GM18499 (cell line): Measurements from ENCODE around the gene LRRC8C.
"Not testable (repeated sequence)": the region's sequence is repeated elsewhere in the genome, so short reads cannot be mapped to it uniquely, and the experiment has no call there.

Experiments
- ATAC-seq: cut with Tn5 transposase; IDR thresholded peaks from one replicate; pipeline ENCODE4 v1.9.1; 2021; ENCODE audit warnings: moderate number of reproducible peaks; ENCODE audit not compliant: insufficient read depth, unreplicated experiment

LRRC8C gene

DNA sequence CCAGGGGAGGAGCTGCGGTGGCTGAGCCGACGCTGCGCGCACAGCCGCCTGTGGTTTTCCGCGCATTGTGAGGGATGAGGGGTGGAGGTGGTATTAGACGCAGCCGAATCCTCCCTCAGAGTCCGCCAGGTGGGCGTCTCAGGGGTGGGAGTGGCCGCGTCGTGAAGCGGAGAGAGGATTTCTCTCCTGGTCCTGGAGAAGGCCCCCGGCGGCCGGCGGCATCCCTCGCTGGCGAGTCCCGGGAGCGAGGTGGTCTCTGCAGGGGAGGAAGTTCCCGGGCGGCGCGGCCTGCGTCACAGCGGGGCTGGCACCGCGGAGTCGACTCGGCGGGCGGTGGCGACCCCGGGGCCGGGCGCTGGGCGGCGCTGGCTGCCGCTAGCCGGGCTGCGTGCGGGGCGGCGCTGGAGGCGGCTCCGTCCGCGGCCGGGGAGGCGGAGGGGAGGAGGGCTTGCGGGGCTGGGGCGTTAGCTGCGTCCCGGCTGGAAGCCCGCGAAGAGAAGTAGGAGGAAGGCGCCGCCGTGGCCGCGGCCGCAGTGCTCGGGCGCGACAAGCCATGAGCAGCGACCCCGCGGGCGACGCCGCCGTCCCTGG, at the start of gene LRRC8C:
Gene LRRC8C, plus strand, starts transcription at position 464 of the 591 bp plus-strand sequence. CDS start 53,354 bp downstream, outside the sequence.
- peak; percentile 59 for ATAC-seq

DNA sequence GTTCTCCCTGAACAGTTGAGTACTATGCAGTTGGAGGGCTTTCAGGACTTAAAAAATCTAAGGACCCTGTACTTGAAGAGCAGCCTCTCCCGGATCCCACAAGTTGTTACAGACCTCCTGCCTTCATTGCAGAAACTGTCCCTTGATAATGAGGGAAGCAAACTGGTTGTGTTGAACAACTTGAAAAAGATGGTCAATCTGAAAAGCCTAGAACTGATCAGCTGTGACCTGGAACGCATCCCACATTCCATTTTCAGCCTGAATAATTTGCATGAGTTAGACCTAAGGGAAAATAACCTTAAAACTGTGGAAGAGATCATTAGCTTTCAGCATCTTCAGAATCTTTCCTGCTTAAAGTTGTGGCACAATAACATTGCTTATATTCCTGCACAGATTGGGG, 48.7 kb upstream of the LRRC8C start:
- ATAC-seq = no peak

DNA sequence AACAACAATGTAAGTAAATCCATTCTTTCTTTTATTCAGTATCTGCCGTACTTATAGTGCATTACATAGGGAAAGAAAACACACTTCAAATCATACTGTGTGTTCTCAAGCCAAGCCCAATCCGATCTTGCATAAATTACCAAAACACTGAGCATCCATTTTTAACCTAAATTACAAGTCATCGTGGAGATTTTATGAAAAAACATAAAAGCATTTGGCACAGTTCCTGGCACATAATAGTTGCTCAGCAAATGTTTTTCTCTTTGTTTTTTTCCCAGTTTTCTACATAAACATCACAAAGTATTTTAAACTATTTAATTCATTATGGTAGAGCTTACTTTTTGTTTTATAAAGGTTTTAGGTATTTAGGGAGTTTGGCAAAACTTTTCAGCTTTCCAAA, 48.1 kb upstream of the LRRC8C start:
- ATAC-seq = no peak

DNA sequence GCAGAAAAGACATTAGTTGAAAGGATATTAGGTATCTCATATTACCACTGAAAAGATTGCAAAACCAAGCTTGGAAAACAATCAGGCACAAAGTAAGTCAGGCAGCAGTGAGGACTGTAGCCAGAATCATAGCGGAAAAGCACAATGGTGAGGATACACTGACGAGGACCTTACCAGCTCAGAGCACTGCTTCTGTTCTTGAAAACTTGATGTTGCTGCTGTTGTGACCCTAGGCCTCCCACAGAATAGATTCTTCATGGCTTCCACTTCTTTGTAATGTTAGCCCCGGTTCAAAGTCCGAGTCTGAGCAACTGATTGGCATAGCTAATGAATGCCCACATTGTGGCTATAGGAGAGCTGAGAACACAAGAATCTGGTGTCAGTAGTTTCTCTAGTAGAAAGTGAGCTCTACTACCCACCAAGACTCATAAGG, 45.2 kb upstream of the LRRC8C start:
- ATAC-seq = no peak

DNA sequence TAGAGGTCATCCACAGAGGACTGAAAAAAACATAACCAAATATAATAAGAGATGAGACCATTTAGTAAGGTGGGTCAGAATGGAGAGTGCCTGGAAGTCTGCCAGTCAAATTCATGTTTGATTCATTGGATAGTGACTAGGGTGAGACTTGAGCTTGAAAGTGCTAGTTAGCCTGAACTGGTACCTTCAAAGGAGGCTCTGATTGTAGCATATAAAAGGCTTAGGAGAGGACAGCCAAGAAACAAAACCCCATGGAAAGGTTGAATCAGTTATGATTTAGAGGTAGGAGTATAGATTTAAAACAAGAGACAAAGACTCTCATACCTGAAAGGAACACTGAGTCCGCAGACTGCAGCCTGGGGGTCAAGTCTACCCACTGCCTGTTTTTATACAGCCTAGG, 44.4 kb upstream of the LRRC8C start:
- no peak for ATAC-seq

DNA sequence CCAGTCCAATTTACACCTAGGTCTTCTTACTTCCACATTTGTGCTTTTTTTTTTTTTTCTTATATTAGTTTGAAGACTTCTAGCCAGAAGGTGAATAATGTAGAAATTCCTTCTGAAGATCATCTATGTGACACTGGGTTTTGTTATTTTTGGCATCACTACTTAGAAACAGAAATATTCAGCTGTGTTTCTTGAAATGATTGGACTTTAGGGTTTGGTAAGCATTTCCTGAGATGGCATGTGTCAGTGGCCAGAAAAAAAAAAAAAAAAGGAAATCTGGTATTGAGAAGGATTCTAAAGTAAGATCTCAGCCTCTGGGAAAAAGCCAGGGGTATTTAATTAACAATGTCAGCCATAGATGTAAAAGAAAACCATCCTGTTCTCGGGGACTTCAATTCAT, 43.4 kb upstream of the LRRC8C start:
- ATAC-seq = no peak

DNA sequence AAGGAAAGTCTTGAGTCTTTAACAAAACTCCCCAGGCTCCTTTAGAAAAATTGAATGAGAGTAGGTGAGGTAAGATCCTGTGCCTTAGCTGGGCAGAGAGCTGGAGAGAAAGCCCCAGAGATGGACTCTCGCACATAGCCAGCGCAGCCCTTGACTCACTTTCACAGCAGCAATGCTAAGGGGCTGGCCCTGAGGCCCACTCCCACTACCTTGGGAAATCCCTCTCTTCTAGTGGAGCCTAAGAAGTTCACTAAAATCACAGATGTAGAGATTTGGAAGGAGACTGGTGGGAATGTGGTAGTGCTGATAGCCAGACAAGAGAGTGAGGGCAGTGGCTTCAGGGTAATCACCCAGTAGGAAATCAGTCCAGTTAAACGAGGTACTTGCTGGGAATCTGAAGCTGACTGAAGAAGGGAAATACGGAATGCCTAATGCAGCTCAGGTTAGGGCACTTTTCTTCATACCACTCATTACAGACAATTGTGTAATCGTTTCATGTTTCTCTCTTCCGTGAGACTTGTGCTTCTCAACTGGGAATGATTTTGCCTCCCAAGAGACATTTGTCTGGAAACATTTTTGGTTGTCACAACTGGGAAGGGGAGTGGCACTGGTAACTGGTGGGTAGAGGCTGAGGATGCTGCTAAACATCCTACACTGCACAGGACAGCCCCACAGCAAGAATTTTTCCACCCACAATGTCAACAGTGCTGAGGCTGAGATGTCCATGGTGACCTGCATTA, 42.4 kb upstream of the LRRC8C start:
- ATAC-seq = no peak

DNA sequence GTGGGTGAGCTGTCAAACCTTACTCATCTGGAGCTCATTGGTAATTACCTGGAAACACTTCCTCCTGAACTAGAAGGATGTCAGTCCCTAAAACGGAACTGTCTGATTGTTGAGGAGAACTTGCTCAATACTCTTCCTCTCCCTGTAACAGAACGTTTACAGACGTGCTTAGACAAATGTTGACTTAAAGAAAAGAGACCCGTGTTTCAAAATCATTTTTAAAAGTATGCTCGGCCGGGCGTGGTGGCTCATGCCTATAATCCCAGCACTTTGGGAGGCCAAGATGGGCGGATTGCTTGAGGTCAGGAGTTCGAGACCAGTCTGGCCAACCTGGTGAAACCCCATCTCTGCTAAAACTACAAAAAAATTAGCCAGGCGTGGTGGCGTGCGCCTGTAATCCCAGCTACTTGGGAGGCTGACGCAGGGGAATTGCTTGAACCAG, 40.0 kb upstream of the LRRC8C start:
- not testable (repeated sequence) for ATAC-seq

DNA sequence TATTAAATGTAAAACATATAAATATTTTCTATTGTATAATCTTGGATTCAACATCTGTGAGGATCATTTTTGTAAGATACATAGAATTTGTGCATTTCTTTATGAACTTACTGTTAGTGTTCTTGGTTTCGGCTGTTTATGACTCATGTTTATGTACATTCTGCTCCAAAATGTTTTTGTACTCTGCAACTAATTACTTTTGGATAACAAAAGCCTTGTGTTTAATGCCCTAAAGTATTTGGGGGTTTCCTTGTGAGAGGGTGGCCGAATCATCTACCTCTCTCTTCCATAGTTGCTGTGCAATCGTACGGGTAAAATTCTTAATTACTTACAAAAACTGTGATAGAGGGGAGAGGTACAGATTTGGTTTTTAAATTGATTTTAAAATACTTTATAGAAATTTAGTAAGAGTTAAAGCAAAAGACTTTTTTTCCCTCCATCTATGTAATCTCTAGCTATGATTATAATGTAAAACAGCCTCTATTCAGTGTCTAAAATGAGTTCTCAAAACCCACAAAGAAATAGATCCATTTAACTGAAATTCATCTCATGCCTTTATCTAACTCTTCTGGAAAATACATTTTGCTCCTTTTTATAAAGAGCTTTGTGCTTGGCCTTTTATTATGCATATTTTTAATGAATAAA, 38.7 kb upstream of the LRRC8C start:
- ATAC-seq = no peak

DNA sequence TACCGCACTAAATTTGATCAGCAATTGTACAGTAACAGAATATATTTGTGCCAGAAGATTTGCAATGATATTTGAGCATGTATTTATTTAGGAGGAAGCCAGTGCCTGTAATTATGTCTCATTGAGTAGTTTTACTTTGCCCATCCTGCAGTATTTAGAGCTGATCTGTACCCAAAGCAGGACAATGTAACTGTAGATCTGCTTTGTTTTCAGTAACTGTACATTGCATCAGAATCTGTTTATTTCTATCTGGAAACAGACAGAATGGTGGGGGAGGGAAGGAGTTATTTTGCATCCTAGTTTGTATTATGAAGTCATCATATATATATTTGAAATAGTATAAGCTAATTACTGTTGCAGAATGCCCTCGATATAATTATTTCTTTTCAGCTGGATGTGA, 36.2 kb upstream of the LRRC8C start:
- ATAC-seq = no peak

DNA sequence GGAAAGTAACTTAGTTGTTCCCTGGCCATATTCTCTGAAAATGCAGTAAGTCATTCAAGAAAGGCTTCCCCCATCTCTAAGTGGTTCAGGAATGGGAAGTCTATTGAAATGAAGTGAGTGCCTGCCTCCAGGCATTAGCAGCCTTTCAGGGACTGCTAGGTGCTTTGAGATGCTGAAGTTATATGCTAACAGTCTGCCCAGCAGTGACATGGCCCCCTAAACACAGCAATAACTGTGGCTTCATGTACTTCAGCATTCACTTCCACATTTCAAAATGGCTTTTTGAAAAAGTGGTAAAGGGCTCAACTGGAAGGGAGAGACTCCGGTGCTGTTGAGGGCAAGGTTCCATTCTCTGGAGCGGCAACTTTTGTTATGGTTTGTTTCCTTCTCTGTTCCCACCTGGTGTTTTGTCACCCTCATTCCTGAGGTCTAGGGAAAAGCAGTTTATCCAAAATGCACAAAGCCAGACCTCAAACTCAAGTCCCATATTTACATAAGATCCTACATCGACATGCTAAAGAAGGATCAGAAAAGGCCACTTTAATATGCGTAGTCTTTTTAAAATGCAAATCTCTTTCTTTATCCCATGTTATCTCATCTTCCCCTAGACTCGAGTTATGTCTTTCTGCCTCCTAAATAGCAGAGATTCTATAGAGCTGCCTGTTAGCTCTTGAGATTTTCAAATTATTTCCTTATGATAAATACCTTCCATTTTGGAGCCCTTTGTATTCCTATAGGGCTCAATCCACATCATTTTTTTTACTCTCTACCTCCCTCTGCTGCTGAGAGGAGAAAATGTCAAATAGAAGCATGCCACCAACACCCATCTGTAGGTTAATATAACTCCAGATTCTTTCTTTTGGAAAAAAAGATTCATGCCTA, 34.2 kb upstream of the LRRC8C start:
- no peak for ATAC-seq

DNA sequence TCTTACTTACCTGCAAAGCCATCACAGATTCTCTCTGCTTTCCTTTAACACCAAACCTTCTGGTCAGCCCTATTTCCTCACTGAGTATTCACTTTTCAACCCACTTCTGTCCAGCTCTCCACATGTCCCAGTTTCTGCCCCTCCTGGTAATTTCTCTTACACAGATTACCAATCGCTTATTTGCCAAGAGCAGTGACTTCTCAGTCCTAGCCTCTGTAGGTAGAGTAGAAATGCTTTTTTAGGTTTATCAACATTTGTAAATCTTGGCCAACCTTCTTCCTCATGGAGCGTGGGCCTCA, 33.6 kb upstream of the LRRC8C start:
- no peak for ATAC-seq

DNA sequence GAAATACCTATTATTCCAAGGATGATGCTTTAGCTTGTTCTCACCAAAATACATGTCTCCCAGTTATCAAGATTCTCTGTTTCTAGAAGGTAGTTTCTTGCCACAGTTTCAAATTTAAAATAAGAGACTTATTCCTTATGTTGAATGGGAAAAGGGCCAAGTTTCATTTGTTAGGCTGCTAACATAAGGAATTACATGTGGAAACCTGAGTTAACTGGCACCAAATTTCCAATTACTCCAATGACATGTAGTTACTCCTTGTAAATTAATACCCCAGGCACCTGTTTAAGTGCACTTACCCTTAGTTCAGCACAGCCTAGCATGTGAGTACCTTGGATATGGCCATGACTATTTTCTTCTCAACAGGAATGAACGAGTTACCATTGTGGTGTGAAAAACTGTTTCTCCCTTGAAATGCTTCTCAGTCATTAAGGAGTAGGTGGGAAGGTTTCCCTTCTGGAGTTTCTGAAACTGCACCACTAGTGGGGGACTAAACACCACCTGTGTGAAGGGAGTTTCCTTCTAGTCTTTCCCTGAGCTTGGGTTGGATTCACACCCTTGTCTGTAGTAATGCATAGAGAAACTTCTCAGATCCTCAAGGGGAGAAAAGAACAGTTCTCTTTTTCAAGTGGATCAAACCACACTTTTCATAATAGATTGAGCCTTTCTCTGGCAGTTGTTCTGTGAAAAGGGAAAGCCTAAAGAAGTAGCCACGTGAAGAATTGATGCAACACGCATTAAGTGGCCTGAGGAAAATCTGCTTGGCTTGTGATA, 32.3 kb upstream of the LRRC8C start:
- ATAC-seq = no peak

DNA sequence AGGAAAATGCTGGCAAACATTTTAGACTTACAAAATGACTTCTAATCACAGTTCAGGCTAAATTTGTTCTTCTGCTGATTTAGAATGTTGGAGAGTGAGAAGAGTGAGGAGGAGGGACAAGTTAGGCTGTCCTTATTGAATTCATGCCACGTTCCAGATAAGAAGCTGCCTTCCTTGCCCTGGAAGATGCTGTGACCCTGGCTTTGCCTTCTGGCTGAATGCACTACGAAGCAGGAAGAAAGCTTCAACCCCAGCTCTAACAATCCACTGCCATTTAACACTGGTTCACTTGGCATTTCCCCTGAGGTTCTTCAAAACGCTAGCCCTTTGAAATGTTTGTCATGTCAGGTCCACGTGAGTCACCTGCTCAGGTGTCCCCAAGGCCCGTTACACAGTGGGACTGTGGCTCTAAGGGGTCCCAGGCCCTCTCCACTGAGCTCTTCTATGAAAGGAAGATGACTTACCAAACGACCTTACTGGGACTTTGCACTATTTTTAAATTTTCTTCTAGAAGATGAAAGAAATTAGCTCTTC, 30.0 kb upstream of the LRRC8C start:
- ATAC-seq = no peak

DNA sequence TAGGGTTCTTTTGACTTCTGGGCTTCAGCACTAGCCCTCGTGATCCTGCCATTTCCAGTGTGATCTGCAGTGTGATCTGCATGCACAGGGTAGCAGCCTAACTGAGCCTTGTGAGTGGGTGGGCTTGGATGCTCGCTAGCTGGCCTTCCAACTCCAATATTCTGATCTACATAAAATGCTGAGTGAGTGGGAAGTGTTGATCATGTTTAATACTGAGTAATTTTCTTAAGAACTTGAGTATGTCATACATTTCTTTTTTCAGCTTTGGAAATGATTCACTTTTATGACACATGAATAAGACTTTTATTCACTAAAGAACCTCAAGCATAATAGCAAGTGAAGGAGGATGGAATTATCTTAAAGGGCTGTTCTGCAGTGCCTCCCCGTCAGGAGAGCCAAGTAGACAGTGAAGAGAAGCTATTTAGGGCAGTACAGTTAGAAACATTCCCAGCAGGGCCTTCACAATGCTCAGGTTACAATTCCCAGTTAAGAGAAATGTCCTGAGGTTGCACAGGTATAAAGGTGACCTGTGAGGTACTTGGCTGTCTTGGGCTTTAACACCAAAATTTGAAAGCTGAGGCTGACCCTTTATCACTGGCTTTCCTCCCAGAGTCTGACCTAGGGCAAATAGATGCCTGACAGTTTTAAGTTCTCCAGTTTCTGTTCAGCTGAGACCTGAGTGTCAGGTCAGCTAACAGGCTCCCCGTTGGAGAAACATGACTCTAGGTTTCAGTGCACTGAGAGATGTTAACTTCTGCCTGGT, 29.1 kb upstream of the LRRC8C start:
- no peak for ATAC-seq

DNA sequence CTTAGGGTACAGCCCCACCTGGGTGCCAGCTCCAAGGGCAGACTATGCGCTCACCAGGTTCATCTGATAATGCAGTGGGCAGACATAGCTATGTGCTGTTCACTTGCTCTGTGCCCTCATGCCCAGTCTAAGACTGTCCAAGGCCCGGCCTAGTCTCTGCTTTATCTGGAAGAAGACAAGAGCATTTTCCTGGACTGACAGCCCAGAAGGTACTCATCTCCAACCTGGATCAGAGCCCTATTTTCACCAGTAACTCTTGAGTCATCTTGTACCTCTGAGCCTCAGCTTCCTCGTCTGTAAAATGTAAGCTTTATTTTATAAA, 28.5 kb upstream of the LRRC8C start:
- ATAC-seq = no peak

DNA sequence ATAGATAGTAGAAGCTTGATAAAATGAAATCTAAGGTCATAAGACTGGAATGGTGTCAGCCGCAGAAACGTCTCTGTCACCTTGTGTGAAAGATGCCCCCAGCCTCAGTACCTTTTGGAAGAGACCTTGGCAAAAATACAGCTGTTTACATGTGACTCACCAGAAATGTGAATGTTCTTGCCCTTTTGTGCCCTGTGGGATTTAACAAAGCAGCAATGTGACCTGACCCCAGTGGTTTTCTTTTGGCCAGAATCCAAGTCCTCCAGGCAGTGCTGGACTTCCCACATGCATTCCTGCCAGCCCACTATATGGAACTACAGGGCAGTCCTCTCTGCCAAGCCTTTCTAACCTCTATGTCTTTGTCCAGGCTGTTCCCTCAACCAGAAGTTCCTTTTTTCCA, 27.2 kb upstream of the LRRC8C start:
- no peak for ATAC-seq

DNA sequence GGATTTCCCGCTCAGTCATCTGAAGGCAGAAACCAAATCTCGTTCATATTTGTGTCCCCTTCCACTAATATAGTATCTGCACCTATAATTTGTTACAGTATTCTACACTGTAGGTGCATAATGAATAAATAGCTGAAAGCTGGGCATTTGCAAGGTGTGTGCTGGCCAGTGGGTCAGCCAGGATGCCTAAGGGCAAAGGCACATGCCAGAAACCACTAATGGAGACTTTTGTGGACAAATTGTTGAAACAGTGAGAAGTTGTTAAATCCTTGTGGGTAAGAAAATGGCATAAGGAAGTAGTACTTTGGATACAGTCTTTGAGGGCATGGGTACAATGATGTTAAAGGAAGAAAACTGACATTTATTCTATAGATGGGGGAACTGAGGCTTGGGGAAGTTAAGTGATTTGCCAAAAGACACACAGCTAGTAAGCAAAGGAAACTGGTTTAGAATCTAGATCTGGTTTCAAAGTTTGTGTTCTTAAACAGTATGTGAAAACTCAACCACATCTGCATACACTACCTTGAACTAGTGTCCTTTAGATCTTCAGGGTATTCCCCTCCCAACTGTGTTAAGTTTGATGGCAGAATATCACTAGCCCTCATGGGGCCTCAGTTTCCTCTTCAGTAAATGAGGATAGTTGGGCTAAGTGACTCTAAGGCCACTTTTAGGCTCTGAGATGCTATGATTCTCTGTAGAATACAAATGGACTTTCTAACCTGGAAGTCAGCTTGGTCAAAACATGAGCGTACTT, 26.5 kb upstream of the LRRC8C start:
- no peak for ATAC-seq

DNA sequence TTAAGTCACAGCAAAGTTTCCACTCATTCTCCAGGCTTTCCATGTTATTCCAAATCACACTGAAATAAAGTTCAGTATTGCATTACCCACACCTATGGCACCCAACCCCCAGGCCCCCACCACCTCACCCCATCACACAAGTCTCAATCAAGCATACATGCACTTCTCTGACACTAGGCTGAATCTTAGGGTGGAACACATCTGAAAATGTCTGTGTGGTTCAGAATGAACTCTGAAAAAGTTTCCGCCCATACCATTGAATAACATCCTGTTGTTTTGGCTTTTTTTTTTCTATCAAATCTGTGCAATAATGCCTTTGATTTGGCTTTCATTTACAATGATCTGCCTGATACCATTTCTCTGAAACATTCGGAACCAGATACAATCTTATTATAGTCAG, 25.8 kb upstream of the LRRC8C start:
- ATAC-seq = no peak
